Right renal pelvis (tissue), 4 donors: Measurements from ENCODE around the gene CHST3. TPM values are rescaled to one million over a fixed set of nuclear protein-coding genes. Genes with fewer than 3 reads are reported as not detected.
"Not testable (repeated sequence)": the region's sequence is repeated elsewhere in the genome, so short reads cannot be mapped to it uniquely, and the experiment has no call there.

ENCODE experiments used
- DNase-seq, 4 donors: peaks; one replicate each; pipeline ENCODE4 v3.0.0-alpha.2; 2013; ENCODE audit warnings: low read depth in 4 of 4, low spot score in 3 of 4, missing footprints in 1 of 4
- polyA plus RNA-seq, 4 donors: library from polyadenylated mRNA; unstranded; fragments of 120-200 nt; gene quantifications; one replicate each; pipeline ENCODE4 v1.2.1, GENCODE V29; 2013; ENCODE audit not compliant: insufficient read length in 4 of 4

CHST3 gene
- polyA plus RNA-seq: 10 to 100 TPM; 18.3 to 20.0 (median 19.4) TPM

DNA sequence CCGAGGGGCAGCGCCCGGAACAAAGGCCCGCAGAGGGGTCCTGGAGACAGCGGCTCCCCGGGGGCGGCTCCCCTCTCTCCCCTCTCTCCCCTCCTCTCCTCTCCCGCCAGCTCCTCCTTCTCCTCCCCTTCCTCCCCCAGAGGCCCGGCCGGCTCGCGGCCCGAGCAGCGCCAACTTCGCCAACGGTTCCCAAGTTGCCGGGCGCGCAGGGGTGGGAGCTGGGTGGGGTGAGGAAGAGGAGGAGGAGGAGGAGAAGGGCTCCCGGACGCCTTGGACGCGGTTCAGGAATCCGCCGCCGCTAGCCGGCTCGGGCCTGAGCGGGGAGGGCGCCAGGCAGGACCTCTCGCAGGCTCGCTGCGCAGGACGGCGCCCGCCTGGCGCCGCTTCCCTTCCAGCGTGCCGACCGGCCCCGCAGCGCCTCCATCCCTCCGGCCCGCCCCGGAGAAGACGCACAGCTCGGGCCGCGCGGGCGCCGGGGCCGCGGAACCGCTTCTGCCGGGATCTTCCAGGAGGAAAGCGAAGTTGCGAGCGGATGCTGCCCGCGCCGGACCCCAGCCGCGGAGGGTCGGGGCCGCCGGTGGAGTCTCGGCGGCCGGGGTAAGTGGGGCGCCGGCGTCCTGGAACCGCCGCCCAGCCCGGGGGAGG is at the start of gene CHST3:
Gene CHST3, plus strand, starts transcription at position 298 of the 645 bp plus-strand sequence. CDS start 41,448 bp downstream, outside the sequence.
- peak in 2 of 4 donors; percentile 59 to 60 for DNase-seq

DNA sequence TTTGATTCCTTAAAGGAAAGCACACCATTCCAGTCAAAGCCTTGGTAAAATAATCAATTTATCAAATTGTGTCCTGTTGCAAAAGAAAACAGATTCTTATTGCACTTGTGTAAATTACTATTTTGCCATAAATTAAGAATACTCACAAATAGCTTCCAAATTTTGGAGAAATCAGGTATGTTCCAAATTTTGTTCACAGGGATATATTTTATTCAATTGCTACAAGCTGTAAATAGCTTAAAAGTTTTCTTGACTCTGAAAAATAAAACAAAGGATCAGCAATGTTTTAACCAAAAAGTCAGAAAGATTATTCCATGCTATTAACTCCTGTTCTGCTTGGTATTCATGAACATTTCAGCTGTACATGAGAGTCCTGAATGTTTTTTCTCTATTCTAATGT is 47.4 kb upstream of the CHST3 start:
- DNase-seq: no peak

- DNase-seq: no peak
Observed at GRCh38 chr10:71918992-71919391, 45.2 kb upstream of the CHST3 start.

DNA sequence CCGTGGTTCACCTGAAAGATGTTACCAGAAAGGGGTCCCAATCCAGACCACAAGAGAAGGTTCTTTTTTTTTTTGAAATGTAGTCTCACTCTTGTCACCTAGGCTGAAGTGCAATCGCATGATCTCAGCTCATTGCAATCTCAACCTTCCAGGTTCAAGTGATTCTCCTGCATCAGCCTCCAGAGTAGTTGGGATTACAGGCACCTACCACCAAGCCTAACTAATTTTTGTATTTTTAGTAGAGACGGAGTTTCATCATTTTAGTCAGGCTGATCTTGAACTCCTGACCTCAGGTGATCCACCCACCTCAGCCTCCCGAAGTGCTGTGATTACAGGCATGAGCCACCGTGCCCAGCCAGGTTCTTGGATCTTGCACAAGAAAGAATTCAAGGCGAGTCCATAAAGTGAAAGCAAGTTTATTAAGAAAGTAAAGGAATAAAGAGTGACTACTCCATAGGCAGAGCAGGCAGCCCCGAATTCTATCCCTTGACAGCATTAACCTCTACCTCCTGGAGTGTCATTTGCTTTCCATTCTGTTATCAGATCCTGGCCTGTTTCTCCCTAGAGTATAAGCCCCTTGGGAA is 44.1 kb upstream of the CHST3 start:
- not testable (repeated sequence) for DNase-seq

- DNase-seq: no peak
Observed at GRCh38 chr10:71920540-71921323, 43.5 kb upstream of the CHST3 start.

- peak in 3 of 4 donors; percentile 20 to 49 (median 28) for DNase-seq
Observed at GRCh38 chr10:71921324-71922027, 42.7 kb upstream of the CHST3 start.

GRCh38 chr10:71923138-71923692 is 41.0 kb upstream of the CHST3 start:
- DNase-seq: no peak

DNA sequence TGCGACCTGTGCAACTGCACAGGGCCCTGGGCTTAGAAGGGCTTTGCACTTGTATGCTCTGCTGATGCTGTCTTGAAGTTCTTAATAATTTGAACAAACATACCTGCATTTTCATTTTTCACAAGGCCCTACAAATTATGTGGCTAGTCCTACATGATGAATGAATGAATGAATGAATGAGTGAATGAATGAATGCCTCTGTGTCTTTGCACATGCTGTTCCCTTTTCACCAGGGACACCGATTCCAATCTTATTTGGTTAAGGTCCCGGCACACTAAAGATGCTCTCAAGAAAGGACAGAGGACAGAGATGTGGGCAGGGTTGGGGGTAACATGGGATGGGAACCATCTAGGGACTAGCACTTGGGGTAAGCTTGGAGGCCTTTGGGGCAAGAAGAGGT is 39.4 kb upstream of the CHST3 start:
- DNase-seq: no peak

- no peak for DNase-seq
Observed at GRCh38 chr10:71927159-71927558, 37.0 kb upstream of the CHST3 start.

- DNase-seq: no peak
Observed at GRCh38 chr10:71927776-71928592, 36.2 kb upstream of the CHST3 start.

DNA sequence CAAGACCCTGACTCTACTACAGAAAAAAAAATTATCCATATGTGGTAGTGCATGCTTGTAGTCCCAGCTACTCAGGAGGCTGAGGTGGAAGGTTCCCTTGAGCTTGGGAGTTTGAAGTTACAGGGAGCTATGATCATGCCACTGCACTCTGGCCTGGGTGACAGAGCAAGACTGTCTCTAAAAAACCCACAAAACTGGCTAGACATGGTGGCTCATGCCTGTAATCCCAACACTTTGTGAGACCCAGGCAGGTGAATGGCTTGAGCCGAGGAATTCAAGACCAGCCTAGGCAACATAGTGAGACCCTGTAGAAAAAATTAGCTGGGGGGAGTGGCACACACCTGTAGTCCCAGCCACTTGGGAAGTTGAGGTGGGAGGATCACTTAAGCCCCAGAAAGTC is 32.9 kb upstream of the CHST3 start:
- DNase-seq: no peak

DNA sequence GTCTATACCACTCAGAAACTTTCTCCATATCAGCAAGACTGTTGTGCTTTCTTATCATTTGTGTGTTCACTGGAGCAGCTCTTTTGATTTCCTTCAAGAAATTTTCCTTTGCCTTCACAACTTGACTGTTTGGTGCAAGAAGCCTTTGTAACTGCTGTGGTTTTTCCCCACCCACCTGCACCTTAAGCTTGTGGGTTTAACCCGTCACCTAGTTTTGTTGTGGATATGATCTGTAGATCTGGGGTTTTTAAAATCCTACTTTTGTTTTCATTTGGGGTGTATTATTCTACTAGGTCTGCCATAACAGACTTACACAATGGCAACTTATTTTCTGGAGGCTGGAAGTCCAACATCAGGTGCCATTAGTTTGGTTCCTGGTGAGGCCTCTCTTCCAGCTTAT is 30.5 kb upstream of the CHST3 start:
- no peak for DNase-seq

DNA sequence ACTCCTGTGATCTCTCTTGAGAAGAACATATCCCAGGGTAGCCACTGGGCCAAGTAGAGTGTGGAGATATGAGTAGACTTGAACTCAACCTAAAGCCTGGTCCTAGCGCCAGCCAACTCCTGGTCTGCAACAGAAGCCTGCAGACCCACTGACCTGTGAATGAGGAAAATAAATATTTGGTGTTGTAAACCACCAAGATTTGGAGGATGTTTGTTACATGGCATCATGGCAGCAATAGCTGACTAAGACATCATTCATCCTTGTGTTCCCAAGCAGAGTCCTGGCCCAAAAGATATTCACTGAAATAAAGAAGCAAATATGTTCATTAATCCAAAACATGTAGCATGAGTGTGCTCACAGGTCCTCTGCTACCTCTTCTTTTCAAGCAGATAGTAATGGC is 26.0 kb upstream of the CHST3 start:
- DNase-seq: no peak

- no peak for DNase-seq
Observed at GRCh38 chr10:71939304-71939703, 24.9 kb upstream of the CHST3 start.

DNA sequence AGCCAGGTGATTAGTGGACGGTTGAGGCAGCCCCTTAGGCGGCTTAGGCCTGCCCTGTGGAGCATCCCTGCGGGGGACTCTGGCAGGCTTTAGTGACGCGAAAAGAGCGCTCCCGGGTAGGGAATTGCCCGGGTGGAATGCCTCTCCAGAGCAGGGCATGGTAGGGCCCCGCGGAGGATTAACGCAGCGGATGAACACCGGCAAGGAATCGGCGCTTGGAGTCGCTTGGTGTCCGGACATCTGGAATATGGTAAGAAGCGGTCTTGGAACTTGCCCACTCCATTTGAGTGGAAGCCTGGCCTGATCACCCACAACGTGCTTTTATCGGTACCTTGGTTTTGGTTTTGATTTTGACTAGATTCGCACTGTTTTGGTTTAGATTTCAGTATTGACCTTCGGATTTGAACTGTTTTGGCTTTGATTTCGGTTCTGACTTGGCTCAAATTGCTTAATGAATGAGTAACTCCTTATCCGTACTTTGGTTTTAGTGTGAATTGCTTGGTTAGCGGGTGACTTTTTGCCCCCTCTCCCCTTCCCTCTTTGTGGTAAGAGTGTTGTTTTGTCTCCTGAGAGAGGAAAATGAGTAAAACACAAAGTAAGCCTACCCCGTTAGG is 24.2 kb upstream of the CHST3 start:
- no peak for DNase-seq

DNA sequence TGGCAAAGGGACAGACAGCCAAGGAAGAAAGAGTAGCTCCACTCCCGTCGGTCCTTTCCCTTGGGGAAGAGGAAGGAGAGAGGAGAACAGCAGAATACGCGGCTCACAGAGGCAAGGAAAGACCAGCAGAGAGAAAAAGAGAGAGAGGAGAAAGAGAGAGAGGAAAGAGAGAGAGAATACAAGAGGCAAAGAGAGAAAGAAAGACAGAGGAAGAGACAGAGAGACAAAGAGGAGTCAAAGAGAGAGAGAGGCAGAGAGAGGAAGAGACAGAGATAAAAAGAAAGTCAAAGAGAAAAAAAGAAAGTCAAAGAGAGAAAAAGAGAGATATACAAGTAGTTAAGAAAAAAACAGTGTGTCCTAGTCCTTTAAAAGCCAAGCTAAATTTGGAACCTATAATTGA is 23.4 kb upstream of the CHST3 start:
- no peak for DNase-seq

- no peak for DNase-seq
Observed at GRCh38 chr10:71941318-71941717, 22.9 kb upstream of the CHST3 start.

GRCh38 chr10:71945819-71946474 is 18.2 kb upstream of the CHST3 start:
- DNase-seq: no peak

DNA sequence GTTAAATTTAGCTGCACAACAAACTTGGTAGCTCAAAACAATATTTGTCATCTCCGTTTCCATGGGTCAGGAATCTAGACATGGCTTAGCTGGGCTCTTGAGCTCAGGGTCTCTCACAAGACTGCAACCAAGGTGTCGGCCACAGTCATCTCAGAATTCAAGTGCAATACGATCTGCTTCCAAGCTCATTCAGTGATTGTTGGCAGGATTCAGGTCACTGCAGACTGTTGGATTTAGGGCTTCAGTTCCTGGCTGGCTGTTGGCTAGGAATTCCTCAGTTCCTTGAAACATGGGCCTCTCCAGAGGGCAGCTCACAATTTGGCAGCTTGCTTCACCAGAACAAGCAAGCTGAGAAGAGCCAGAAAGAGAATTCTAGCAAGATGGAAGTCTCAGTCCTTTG is 17.5 kb upstream of the CHST3 start:
- no peak for DNase-seq
